ENCODE results near the gene E2F6. TPM values are rescaled to one million over a fixed set of nuclear protein-coding genes. Genes with fewer than 3 reads are reported as not detected.

E2F6 gene
- polyA plus RNA-seq, 3 donors, result 3.5 to 6.4 (median 3.7) TPM

GRCh38 chr2:11481789-11482472, 16.0 kb upstream of the E2F6 start:
- H2AFZ ChIP-seq (ENCODE audit: insufficient read depth, low read depth, low read length, poor library complexity, severe bottlenecking), result no peak overlapping the region
- WGBS (ENCODE audit: insufficient coverage), result 8% methylated on average over 61 of the region's 61 CpGs
- peaks cover 6% of the 10 kb centered on the region for H3K4me1 Mint-ChIP-seq
- H3K4me3 ChIP-seq (replicated peaks in 1 of 3; ENCODE audit: low read depth in 2 of 3, low read length in 3 of 3), result no peak overlapping the region
- no peak overlapping the region for H3K4me2 ChIP-seq (replicated peaks; ENCODE audit: extremely low read depth, low read length, poor library complexity, severe bottlenecking)
- H3K79me2 ChIP-seq (ENCODE audit: insufficient read depth, low read length), result no peaks in the 10 kb centered on the region
- H3K27me3 ChIP-seq (ENCODE audit: control insufficient read depth in 2 of 2, insufficient read depth in 2 of 2, low read length in 2 of 2), result peaks cover 61 to 74% of the 10 kb centered on the region in 2 donors
- peaks cover 0 to 10% (median 4%) of the 10 kb centered on the region in 7 donors for H3K9me3 Mint-ChIP-seq
- no peak for DNase-seq
- H3K9me3 ChIP-seq (replicated peaks in 1 of 2; ENCODE audit: control insufficient read depth in 1 of 2, insufficient read depth in 1 of 2, low read length in 2 of 2), result peaks cover 0 to 17% of the 10 kb centered on the region in 2 donors
- H4K20me1 ChIP-seq (ENCODE audit: insufficient read depth, low read length), result no peaks in the 10 kb centered on the region
- H3K9ac ChIP-seq (ENCODE audit: insufficient read depth, low read length, poor library complexity, severe bottlenecking), result no peak overlapping the region
- H3K36me3 Mint-ChIP-seq, result peaks cover 2% of the 10 kb centered on the region in 2 donors
- H3K4me1 ChIP-seq (ENCODE audit: control insufficient read depth in 1 of 2, insufficient read depth in 2 of 2, low read length in 2 of 2), result peaks cover 0 to 2% of the 10 kb centered on the region in 2 donors
- intact Hi-C loops (cut with micrococcal nuclease), result no loop called here
- H3K27ac ChIP-seq (ENCODE audit: low read depth in 1 of 2, low read length in 2 of 2), result no peak overlapping the region
- H3K4me3 Mint-ChIP-seq, result peak overlapping the region in 1 of 2 donors; percentile 73
- no peaks in the 10 kb centered on the region for H3K36me3 ChIP-seq (replicated peaks in 1 of 2; ENCODE audit: control insufficient read depth in 1 of 2, insufficient read depth in 2 of 2, low read length in 2 of 2)
- TF ChIP-seq, protein P1, sequence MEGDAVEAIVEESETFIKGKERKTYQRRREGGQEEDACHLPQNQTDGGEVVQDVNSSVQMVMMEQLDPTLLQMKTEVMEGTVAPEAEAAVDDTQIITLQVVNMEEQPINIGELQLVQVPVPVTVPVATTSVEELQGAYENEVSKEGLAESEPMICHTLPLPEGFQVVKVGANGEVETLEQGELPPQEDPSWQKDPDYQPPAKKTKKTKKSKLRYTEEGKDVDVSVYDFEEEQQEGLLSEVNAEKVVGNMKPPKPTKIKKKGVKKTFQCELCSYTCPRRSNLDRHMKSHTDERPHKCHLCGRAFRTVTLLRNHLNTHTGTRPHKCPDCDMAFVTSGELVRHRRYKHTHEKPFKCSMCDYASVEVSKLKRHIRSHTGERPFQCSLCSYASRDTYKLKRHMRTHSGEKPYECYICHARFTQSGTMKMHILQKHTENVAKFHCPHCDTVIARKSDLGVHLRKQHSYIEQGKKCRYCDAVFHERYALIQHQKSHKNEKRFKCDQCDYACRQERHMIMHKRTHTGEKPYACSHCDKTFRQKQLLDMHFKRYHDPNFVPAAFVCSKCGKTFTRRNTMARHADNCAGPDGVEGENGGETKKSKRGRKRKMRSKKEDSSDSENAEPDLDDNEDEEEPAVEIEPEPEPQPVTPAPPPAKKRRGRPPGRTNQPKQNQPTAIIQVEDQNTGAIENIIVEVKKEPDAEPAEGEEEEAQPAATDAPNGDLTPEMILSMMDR (IDR thresholded peaks at IDR 0.05), result no peak
- H3K27ac Mint-ChIP-seq, result no peak overlapping the region
- peaks cover 64 to 78% (median 73%) of the 10 kb centered on the region in 3 donors for H3K27me3 Mint-ChIP-seq (ENCODE audit: low read depth in 3 of 3)

GRCh38 chr2:11481426-11481788, 15.4 kb upstream of the E2F6 start:
- H3K4me1 ChIP-seq (ENCODE audit: control insufficient read depth in 1 of 2, insufficient read depth in 2 of 2, low read length in 2 of 2), result peaks cover 0 to 2% of the 10 kb centered on the region in 2 donors
- TF ChIP-seq, protein P1 (IDR thresholded peaks at IDR 0.05), result no peak
- Mint-ChIP-seq H3K27me3 (ENCODE audit: low read depth in 3 of 3) (peaks cover 61 to 75% (median 70%) of the 10 kb centered on the region in 3 donors), H3K27ac (no peak overlapping the region), H3K4me1 (peaks cover 6% of the 10 kb centered on the region), H3K4me3 (peak overlapping the region in 1 of 2 donors; percentile 33), H3K9me3 (peaks cover 0 to 10% (median 4%) of the 10 kb centered on the region in 7 donors), H3K36me3 (peaks cover 2% of the 10 kb centered on the region in 2 donors)
- no peak overlapping the region for H2AFZ ChIP-seq (ENCODE audit: insufficient read depth, low read depth, low read length, poor library complexity, severe bottlenecking)
- no peaks in the 10 kb centered on the region for H3K36me3 ChIP-seq (replicated peaks in 1 of 2; ENCODE audit: control insufficient read depth in 1 of 2, insufficient read depth in 2 of 2, low read length in 2 of 2)
- intact Hi-C loops (cut with micrococcal nuclease), result no loop called here
- no peak overlapping the region for H3K27ac ChIP-seq (ENCODE audit: low read depth in 1 of 2, low read length in 2 of 2)
- WGBS (ENCODE audit: insufficient coverage), result 65% methylated on average over 6 of the region's 6 CpGs
- H3K79me2 ChIP-seq (ENCODE audit: insufficient read depth, low read length), result no peaks in the 10 kb centered on the region
- no peaks in the 10 kb centered on the region for H4K20me1 ChIP-seq (ENCODE audit: insufficient read depth, low read length)
- no peak overlapping the region for H3K4me2 ChIP-seq (replicated peaks; ENCODE audit: extremely low read depth, low read length, poor library complexity, severe bottlenecking)
- peaks cover 63 to 74% of the 10 kb centered on the region in 2 donors for H3K27me3 ChIP-seq (ENCODE audit: control insufficient read depth in 2 of 2, insufficient read depth in 2 of 2, low read length in 2 of 2)
- no peak overlapping the region for H3K4me3 ChIP-seq (replicated peaks in 1 of 3; ENCODE audit: low read depth in 2 of 3, low read length in 3 of 3)
- peaks cover 0 to 17% of the 10 kb centered on the region in 2 donors for H3K9me3 ChIP-seq (replicated peaks in 1 of 2; ENCODE audit: control insufficient read depth in 1 of 2, insufficient read depth in 1 of 2, low read length in 2 of 2)
- no peak for DNase-seq
- H3K9ac ChIP-seq (ENCODE audit: insufficient read depth, low read length, poor library complexity, severe bottlenecking), result no peak overlapping the region

Data from CD14-positive monocyte (primary cell).